Aorta (tissue), 5 donors: Measurements from ENCODE around the gene DOCK3. TPM values are rescaled to one million over a fixed set of nuclear protein-coding genes. Genes with fewer than 3 reads are reported as not detected.

Experiments
- ATAC-seq: fragments of 200-7000 bp; cut with Tn5 transposase; one replicate; pipeline ENCODE4 v1.9.1; 2022; ENCODE audit warnings: moderate library complexity; ENCODE audit not compliant: low FRiP score
- DNase-seq, 2 donors: peaks; one replicate each; pipeline ENCODE4 v3.0.0-alpha.2; 2020
- H3K27ac ChIP-seq, 2 donors: one replicate each; pipeline ENCODE4 v1.5.1; 2013; ENCODE audit warnings: low read length in 2 of 2, mild to moderate bottlenecking in 2 of 2, moderate library complexity in 2 of 2, control low read depth in 1 of 2, inconsistent platforms in 1 of 2, low read depth in 1 of 2
- H3K27me3 ChIP-seq, 2 donors: one replicate each; pipeline ENCODE4 v1.6.1; 2013; ENCODE audit warnings: control low read depth in 1 of 2, low read length in 1 of 2, mild to moderate bottlenecking in 1 of 2, moderate library complexity in 1 of 2; ENCODE audit not compliant: insufficient read depth in 2 of 2, control insufficient read depth in 1 of 2
- H3K36me3 ChIP-seq, 2 donors: one replicate each; pipeline ENCODE4 v1.6.1; 2013; ENCODE audit warnings: control low read depth in 1 of 2, low read length in 1 of 2, mild to moderate bottlenecking in 1 of 2; ENCODE audit not compliant: insufficient read depth in 2 of 2, control insufficient read depth in 1 of 2
- H3K4me1 ChIP-seq, 2 donors: one replicate each; pipeline ENCODE4 v1.6.1; 2013; ENCODE audit warnings: low read length in 2 of 2, control low read depth in 1 of 2, mild to moderate bottlenecking in 1 of 2, moderate library complexity in 1 of 2; ENCODE audit not compliant: insufficient read depth in 2 of 2, control insufficient read depth in 1 of 2
- H3K4me3 ChIP-seq, 2 donors: one replicate each; pipeline ENCODE4 v1.5.1; 2013; ENCODE audit warnings: low read length in 2 of 2, control low read depth in 1 of 2, mild to moderate bottlenecking in 1 of 2
- H3K9me3 ChIP-seq: one replicate; pipeline ENCODE4 v1.6.1; 2013; ENCODE audit warnings: mild to moderate bottlenecking, low read length; ENCODE audit not compliant: control insufficient read depth
- WGBS, 2 donors: extraction: QIAGEN DNeasy Blood & Tissue Kit; methylation state at CpG; one replicate each; pipeline ENCODE4 v1.1.7; 2013; 5-methylcytosine and 5-hydroxymethylcytosine counted together
- intact Hi-C, 2 donors: fragments of 100-400 bp; cut with DNase I; formaldehyde crosslinking; loops; one replicate each; pipeline versions ENCODE4 v1.14.2 to v1.15.0; 2022
- polyA plus RNA-seq, 2 donors: library from polyadenylated mRNA; stranded (reverse); fragments of 200-250 nt; gene quantifications; one replicate each; pipeline ENCODE4 v1.2.3, GENCODE V29; 2013
- total RNA-seq, 2 donors: library from RNA; stranded (reverse); fragmentation: NEBNext Ultra II Directional; extraction: Animal tissue kit (Norgen Biotek cat#: 25700); gene quantifications; one replicate each; pipeline ENCODE4 v1.2.1, GENCODE V29; 2021
- donor health status: healthy with polysubstance abuse.
- donor health status: Bipolar disorder and iron deficiency.
- donor health status: DM: no; HTN: no; CAD: no.
- donor health status: DM: no; HTN: no; CAD: no.
- donor health status: DM: yes; HTN: yes; CAD: no.

DOCK3 gene
- total and polyA plus RNA-seq, 4 donors, result 0.31 to 0.97 (median 0.55) TPM

DNA sequence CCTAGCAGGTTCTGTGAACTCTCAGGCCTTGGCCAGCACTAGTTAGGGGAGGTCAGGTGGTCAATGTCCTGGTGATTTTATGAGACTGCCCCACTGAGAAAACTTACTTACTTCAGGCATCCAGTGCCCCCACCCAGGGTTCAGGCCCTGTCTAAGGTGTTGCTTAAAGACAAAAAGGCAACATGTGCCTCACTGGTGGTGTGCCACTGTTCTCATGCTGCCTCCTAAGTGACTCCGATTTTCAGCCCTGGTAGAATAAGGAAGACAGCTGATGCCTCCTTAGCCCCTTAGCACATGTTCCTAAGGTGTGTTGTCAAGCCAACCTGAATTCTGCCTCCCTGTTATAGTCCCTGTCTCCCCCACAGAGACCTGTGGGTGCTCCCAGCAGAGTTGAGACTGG is 721.7 kb downstream of the DOCK3 start:
- no peak for ATAC-seq
- DNase-seq, result no peak
- Histone ChIP-seq H3K4me1 (no peaks in the 10 kb centered on the region), H3K36me3 (peaks cover 2 to 3% of the 10 kb centered on the region in 2 donors), H3K27me3 (no peaks in the 10 kb centered on the region), H3K27ac (no peak overlapping the region), H3K4me3 (no peak overlapping the region), H3K9me3 (no peaks in the 10 kb centered on the region)
- 76 to 77% methylated on average over 1 of the region's 1 CpG for WGBS, 2 donors
- intact Hi-C loops, result loop anchor here (10.0 kb wide), 3 partner anchors 268 to 1042 kb away; partner anchors contain the start of genes CYB561D2 (in 1 of the 2), NPRL2 (in 1 of the 2), TEX264 (in 1 of the 2) and TMEM115 (in 1 of the 2)

DNA sequence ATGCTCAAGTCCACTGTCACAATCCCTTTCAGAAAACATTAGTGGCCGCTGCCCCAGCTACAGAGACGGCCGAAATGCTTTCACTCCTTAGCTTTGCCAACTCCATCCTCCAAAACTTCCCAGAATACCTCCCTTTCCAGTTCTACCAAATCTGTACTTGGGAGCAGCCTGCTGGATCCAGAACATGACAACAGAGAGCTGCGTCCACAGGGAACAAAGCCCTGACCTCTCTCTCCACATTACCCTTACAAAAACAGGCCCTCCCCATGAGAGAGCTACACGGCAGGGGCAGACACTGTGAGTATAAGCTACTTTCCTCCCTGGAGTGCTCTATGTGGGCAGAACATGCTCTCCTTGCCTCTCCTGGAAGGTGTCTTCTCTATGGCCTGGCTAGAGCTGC is 722.7 kb downstream of the DOCK3 start:
- H3K4me1 ChIP-seq, result no peaks in the 10 kb centered on the region
- DNase-seq, result no peak
- peaks cover 2 to 3% of the 10 kb centered on the region in 2 donors for H3K36me3 ChIP-seq
- peak; percentile 30 for ATAC-seq
- H3K9me3 ChIP-seq, result no peaks in the 10 kb centered on the region
- intact Hi-C loops, result loop anchor here (10.0 kb wide), 3 partner anchors 267 to 1043 kb away; partner anchors contain the start of genes CYB561D2 (in 1 of the 2), NPRL2 (in 1 of the 2), TEX264 (in 1 of the 2) and TMEM115 (in 1 of the 2)
- 21 to 26% methylated on average over 5 of the region's 5 CpGs for WGBS, 2 donors
- no peak overlapping the region for H3K27ac ChIP-seq
- no peaks in the 10 kb centered on the region for H3K27me3 ChIP-seq
- no peak overlapping the region for H3K4me3 ChIP-seq

DNA sequence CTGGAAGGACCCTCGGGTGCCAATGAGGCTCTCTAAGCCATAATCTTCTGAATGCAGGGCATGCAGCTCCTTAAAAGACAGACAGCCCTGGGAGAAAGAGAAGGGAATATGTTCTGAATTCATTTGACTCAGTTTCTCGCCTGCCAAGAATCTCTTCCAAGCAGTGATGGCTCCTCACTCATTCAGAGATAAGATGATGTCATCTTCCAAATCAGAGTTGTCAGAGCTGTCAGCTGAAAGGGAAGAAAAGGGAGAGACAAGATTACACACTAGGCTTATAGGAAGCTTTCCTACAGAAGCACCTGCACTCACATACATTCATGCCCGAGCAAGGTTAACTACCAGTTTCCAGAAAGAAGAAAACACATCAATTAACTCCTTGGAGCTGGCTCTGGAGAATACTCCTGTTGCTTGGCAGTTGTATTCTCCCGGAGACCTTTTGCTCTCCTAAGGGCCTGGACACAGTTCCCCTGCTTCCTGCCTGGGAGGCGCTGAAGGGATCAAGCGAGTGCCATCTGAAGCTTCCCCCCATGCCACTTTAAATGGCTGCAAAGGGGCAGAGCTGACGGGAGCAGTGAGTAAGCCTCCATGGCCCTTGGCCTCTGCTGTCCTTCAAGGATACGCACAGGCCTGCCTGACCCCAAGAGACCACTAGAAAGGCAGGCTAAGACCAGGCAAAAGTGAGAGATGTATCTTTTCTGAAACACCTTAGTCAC is 724.0 kb downstream of the DOCK3 start:
- peaks cover 1 to 5% of the 10 kb centered on the region in 2 donors for H3K36me3 ChIP-seq
- H3K4me3 ChIP-seq, result no peak overlapping the region
- ATAC-seq (no peak), DNase-seq (no peak)
- WGBS, 2 donors, result 61 to 71% methylated on average over 8 of the region's 8 CpGs
- intact Hi-C loops, result loop anchor here (10.0 kb wide), 3 partner anchors 266 to 1044 kb away; partner anchors contain the start of genes CYB561D2 (in 1 of the 2), NPRL2 (in 1 of the 2), TEX264 (in 1 of the 2) and TMEM115 (in 1 of the 2)
- H3K27ac ChIP-seq, result no peak overlapping the region
- no peaks in the 10 kb centered on the region for H3K27me3 ChIP-seq
- no peaks in the 10 kb centered on the region for H3K4me1 ChIP-seq
- no peaks in the 10 kb centered on the region for H3K9me3 ChIP-seq

DNA sequence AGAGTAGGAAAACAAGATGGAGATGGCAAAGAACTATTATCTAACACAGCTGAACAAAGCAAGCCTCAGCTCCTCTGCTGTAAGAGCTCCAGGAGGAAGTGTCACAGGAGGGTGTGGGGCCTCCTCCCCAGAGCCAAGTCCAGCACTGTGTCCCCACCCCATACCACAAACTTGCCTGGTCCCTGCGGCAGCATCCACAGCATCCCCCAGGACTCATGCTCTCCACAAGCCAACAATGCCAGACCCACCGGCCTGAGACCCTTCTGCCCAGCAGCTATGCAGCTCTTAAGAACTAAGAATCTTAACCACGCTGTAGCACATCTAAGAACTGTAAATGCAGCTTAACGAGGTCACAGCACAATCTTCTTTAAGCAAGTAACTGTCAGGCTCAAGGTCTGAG is 725.4 kb downstream of the DOCK3 start:
- ATAC-seq (no peak), DNase-seq (no peak)
- Histone ChIP-seq H3K27me3 (no peaks in the 10 kb centered on the region), H3K4me3 (no peak overlapping the region), H3K4me1 (no peaks in the 10 kb centered on the region), H3K27ac (no peak overlapping the region), H3K9me3 (no peaks in the 10 kb centered on the region), H3K36me3 (peaks cover 0 to 5% of the 10 kb centered on the region in 2 donors)
- intact Hi-C loops, result no loop called here
- WGBS, 2 donors, result 88 to 95% methylated on average over 4 of the region's 4 CpGs

DNA sequence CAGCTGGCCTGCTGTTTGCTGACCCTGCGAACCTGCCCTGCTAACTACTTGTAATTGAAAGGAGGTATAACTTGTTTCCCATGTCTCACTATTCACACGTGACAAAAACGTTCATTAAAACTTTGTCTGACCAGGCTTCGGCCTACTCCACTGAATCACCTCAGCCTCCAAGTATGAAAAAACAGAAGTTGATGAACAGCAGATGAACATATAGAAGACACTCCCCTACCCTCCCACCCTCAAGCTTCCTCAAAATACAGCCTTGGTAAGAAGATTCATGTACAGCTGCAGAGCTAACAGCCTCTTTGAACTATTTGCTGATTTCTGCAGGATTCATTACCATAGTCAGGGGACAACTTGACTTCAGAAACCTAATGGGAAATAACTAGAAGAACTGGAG is 727.0 kb downstream of the DOCK3 start:
- ATAC-seq (no peak), DNase-seq (no peak)
- no peaks in the 10 kb centered on the region for H3K4me1 ChIP-seq
- 90 to 92% methylated on average over 4 of the region's 4 CpGs for WGBS, 2 donors
- H3K4me3 ChIP-seq, result no peak overlapping the region
- no peak overlapping the region for H3K27ac ChIP-seq
- intact Hi-C loops, result no loop called here
- H3K9me3 ChIP-seq, result no peaks in the 10 kb centered on the region
- H3K27me3 ChIP-seq, result no peaks in the 10 kb centered on the region
- H3K36me3 ChIP-seq, result peaks cover 0 to 2% of the 10 kb centered on the region in 2 donors

DNA sequence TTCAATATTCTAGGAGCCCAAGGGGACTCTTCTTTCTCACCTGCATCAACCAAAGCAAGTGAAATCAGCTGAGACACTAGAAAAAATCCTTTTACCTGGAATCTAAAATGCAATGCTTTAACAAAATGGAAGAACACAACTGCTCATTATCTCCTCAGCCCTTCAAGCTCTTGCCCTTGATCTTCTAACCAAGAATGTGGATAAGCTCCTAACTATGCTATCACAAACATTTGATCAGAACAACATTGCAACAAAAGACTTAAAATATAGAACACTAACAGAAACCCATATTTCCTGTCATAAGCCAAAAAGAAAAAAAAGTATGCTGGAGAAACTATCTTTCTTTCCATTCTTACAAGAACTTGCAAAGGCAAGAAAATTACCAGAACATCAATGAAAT is 728.9 kb downstream of the DOCK3 start:
- peaks cover 0 to 2% of the 10 kb centered on the region in 2 donors for H3K36me3 ChIP-seq

DNA sequence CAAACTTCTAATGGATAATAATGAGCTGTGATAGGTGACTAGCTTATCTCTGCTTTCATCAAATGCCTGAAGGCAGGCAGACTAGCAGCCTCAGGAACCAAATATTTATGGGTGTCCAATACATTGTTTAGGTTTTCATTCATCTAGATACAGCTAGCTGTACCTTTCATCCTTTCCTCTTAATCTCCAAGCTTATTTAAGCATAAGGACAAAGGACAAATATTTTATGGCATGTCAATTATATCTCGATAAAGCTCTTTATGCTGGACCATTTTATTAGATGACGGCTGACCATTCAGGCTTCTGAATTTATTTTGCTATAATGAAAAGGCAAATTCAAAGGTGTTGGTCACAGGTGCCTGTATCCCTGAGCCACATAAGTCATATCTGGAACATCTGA is 733.3 kb downstream of the DOCK3 start:
- peaks cover 0 to 2% of the 10 kb centered on the region in 2 donors for H3K36me3 ChIP-seq
- WGBS, 2 donors, result 89 to 94% methylated on average over 2 of the region's 2 CpGs

More for the DNA sequence above, 728.9 kb downstream of the DOCK3 start:
- ATAC-seq, result no peak
- DNase-seq, result no peak
- Histone ChIP-seq H3K4me3 (no peak overlapping the region), H3K27ac (no peak overlapping the region), H3K27me3 (no peaks in the 10 kb centered on the region), H3K9me3 (no peaks in the 10 kb centered on the region), H3K4me1 (no peaks in the 10 kb centered on the region)
- intact Hi-C loops, result no loop called here

DNA sequence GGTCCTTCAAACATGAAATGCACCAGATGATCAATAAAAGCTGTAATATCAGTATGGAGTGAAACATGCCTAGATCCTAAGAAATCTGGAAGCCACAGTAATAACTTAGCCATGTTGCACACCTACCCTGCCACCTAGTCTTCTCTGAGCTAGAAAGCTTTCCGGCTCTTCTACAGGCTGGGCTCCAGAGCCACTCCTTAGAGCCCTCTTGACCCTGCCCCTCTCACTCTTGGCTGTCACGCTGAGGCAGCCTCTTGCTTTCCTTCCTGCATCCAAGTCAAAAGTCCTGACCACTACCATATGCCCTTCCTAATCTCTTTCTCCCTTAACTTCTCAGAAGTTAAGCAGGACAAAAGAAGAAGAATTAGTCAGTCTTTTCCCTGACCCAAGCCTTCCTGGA is 734.1 kb downstream of the DOCK3 start:
- no peaks in the 10 kb centered on the region for H3K9me3 ChIP-seq

More for the DNA sequence above, 733.3 kb downstream of the DOCK3 start:
- ATAC-seq, result no peak
- Histone ChIP-seq H3K9me3 (no peaks in the 10 kb centered on the region), H3K27me3 (no peaks in the 10 kb centered on the region), H3K4me3 (no peak overlapping the region), H3K27ac (no peak overlapping the region), H3K4me1 (no peaks in the 10 kb centered on the region)
- intact Hi-C loops, result no loop called here
- DNase-seq, result no peak

DNA sequence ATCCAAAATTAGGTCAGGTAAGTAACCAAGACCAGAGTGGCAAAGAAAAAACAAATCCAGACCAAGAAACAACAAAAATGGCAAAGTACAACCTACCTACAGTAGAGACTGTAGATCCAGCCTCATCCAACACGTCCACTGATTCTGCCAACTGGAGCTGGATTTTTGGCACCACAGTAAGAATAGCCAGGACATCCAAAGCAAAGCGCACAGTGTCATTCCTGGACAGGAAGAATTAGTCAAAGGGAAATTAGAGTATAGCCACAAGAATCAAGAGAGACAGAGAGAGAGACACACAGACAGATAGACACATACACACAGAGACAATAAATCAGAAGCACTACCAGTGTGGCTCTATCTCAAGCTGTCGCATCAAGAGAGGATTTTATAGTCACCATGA is 747.5 kb downstream of the DOCK3 start:
- DNase-seq (no peak), ATAC-seq (no peak)
- 90% methylated on average over 3 of the region's 3 CpGs for WGBS, 2 donors
- Histone ChIP-seq H3K27ac (no peak overlapping the region), H3K36me3 (peaks cover 0 to 8% of the 10 kb centered on the region in 2 donors), H3K27me3 (no peaks in the 10 kb centered on the region), H3K4me1 (no peaks in the 10 kb centered on the region), H3K4me3 (no peak overlapping the region), H3K9me3 (no peaks in the 10 kb centered on the region)
- intact Hi-C loops, result no loop called here

More for the DNA sequence above, 734.1 kb downstream of the DOCK3 start:
- intact Hi-C loops, result no loop called here
- 71% methylated on average over 2 of the region's 2 CpGs for WGBS, 2 donors
- H3K4me1 ChIP-seq, result no peaks in the 10 kb centered on the region
- no peak overlapping the region for H3K27ac ChIP-seq
- no peak overlapping the region for H3K4me3 ChIP-seq
- no peaks in the 10 kb centered on the region for H3K27me3 ChIP-seq
- peaks cover 2 to 4% of the 10 kb centered on the region in 2 donors for H3K36me3 ChIP-seq
- DNase-seq (no peak), ATAC-seq (no peak)
